AG09309 (cell line): ENCODE measurements around the gene EHBP1.

Experiments
- DNase-seq: peaks from one replicate; pipeline ENCODE4 v3.0.0-alpha.2; 2010; ENCODE audit warnings: low read depth
- H3K4me3 ChIP-seq: 2 replicates; pipeline ENCODE4 v1.5.1; 2011; ENCODE audit warnings: mild to moderate bottlenecking, low read depth, low read length, moderate library complexity; ENCODE audit not compliant: control insufficient read depth
- TF ChIP-seq, protein P1 (sequence below): IDR thresholded peaks from 2 replicates; pipeline ENCODE4 v1.5.1; 2011; ENCODE audit warnings: mild to moderate bottlenecking, low read depth, low read length, inconsistent platforms; ENCODE audit not compliant: insufficient read depth, control insufficient read depth; ENCODE audit errors: missing control alignments

EHBP1 gene

DNA sequence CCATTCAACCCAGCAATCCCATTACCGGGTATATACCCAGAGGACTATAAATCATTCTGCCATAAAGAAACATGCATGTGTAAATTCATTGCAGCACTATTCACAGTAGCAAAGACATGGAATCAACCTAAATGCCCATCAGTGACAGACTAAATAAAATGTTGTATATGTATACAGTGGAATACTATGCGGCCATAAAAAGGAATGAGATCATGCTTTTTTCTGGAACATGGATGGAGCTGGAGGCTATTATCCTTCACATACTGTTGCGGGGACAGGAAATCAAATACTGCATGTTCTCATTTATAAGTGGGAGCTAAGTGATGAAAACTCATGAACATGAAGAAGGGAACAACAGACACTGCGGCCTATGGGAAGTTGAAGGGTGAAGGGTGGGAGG lies 65.1 kb downstream of the EHBP1 start:
- no peak for DNase-seq
- no peak overlapping the region for H3K4me3 ChIP-seq
- TF ChIP-seq, protein P1, sequence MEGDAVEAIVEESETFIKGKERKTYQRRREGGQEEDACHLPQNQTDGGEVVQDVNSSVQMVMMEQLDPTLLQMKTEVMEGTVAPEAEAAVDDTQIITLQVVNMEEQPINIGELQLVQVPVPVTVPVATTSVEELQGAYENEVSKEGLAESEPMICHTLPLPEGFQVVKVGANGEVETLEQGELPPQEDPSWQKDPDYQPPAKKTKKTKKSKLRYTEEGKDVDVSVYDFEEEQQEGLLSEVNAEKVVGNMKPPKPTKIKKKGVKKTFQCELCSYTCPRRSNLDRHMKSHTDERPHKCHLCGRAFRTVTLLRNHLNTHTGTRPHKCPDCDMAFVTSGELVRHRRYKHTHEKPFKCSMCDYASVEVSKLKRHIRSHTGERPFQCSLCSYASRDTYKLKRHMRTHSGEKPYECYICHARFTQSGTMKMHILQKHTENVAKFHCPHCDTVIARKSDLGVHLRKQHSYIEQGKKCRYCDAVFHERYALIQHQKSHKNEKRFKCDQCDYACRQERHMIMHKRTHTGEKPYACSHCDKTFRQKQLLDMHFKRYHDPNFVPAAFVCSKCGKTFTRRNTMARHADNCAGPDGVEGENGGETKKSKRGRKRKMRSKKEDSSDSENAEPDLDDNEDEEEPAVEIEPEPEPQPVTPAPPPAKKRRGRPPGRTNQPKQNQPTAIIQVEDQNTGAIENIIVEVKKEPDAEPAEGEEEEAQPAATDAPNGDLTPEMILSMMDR, result no peak

DNA sequence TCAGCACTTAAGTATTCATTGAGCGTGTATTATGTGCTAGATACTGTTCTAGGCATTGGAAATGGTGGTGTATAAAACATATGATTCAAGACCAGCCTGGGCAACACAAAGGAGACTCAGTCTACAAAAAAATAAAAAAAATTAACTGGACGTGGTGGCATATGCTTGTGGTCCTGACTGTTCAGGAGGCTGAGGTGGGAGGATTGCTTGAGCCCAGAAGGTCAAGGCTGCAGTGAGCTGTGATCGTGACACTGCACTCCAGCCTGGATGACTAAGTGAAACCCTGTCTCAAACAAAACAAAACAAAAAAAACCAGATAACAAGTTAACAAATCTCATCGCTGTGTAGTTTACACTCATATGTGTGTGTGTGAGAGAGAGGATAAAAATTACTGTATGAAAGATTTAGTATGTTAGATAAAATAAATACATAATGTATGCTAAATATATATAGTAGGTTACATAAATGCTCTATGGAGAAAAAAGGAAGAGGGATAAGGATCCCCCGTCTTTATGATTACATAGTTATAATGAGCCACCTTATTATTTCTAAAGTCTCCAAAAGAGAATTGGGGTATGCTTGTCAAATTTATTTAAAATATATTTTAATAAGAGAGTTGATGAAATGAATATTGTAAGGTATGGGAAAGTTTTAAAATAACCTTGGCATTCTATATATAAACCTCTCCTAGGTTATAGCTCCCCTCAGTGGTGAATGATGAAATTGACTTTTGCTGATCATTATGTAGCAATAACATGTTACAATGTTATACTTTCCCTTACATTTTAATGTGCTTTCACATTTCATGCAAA lies 69.2 kb downstream of the EHBP1 start:
- TF ChIP-seq, protein P1, result peak; percentile 59
- no peak overlapping the region for H3K4me3 ChIP-seq
- no peak for DNase-seq

DNA sequence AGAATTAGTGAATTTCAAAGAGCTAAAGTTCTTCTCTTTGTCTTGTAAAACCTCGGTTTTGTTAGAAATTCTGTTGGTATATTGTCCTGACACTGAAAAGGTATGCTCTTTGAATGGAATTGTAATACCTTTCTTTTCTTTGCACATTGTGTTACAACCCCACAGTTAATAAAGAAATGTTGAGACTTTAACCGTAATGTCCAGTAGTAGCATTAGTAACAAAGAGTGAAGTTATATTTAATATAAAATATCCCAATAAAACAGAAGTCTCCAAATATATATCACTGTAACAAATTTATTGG lies 69.8 kb downstream of the EHBP1 start:
- DNase-seq, result no peak
- TF ChIP-seq, protein P1, result no peak
- H3K4me3 ChIP-seq, result no peak overlapping the region

DNA sequence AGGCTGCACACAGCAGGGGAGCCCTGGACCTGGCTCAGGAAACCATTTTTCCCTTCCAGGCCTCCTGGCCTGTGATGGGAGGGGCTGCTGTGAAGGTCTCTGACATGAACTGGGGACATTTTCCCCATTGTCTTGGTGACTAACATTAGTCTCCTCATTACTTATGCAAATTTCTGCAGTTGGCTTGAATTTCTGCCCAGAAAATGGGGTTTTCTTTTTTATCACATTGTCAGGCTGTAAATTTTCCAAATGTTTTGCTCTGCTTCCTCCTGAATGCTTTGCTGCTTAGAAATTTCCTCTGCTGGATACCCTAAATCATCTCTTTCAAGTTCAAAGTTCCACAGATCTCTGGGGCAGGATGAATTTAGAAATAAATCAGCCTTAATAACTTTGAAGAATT lies 78.2 kb downstream of the EHBP1 start:
- TF ChIP-seq, protein P1, result no peak
- no peak for DNase-seq
- H3K4me3 ChIP-seq, result no peak overlapping the region

DNA sequence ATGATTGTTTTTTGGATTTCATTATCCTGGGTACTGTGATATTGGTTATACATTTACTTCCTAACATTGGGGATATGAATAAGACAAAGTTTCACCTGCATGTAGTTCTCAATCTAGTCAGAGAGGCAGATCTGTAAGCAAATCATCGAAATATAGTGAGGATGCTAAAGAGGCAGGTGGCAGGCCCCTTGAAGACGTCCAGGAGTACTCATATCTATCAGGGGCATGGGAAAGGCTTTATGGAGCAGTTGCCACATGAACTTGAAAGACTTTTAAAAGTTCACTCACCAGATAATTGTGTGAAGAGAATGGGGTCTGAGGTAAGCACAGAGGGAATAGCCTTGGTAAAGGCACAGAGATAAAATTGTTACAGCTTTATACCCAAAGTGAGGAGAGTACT lies 78.8 kb downstream of the EHBP1 start:
- H3K4me3 ChIP-seq, result no peak overlapping the region
- TF ChIP-seq, protein P1, result no peak
- no peak for DNase-seq

DNA sequence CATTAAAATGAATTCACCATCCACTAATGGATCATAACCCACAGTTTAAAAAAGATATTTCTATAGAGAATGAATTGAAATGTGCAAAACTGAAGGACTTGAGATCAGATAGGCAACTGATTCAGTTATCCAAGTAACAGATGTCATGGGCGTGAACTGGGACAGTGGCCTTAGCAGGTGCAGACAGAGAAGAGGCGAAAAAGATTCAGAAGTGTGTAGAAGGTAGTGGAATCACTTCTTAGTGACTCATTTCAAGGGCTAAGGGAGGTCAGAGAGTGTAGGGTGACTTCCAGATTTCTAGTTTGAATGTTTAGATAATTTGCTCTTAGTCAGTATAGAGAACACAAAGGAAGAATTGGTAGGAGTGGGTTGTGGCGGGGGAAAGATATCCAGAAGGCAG lies 79.7 kb downstream of the EHBP1 start:
- H3K4me3 ChIP-seq, result no peak overlapping the region
- TF ChIP-seq, protein P1, result no peak
- no peak for DNase-seq
